Lower leg skin (tissue), 3 donors: ENCODE results near the gene CPT1A.

Experiments
- POLR2A ChIP-seq, 2 donors: fragments of 450-650 bp; IDR thresholded peaks; one replicate each; pipeline ENCODE4 v1.6.1; 2016 to 2017; ENCODE audit warnings: antibody characterized with exemption in 2 of 2, mild to moderate bottlenecking in 1 of 2, moderate library complexity in 1 of 2
- TF ChIP-seq, protein P1 (sequence below), 3 donors: fragments of 450-650 bp; IDR thresholded peaks; one replicate each; pipeline ENCODE4 v1.5.1; 2016; ENCODE audit warnings: antibody characterized with exemption in 3 of 3, mild to moderate bottlenecking in 3 of 3, moderate library complexity in 2 of 3

DNA sequence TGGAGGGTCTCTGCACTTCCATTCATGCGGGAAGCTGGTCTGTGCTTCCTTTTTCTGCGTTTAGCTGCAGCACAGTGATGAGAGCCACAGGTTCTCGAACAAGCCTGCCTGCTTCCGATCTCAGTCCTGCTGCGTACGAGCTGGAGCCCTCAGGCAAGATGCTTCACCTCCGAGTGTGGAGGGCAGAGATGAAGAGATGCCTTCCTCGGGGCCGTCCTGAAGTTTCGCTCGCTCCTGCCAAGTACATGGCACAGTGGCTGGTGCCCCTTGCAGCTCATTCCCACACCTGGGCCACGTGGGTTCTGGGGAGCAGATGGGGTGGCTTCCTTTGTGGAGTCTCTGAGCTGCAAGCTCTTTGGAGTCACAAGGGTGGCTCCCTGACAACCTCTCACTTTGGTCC lies 70.9 kb downstream of the CPT1A start:
- no peak for TF ChIP-seq POLR2A (IDR thresholded peaks at IDR 0.05)
- TF ChIP-seq, protein P1, sequence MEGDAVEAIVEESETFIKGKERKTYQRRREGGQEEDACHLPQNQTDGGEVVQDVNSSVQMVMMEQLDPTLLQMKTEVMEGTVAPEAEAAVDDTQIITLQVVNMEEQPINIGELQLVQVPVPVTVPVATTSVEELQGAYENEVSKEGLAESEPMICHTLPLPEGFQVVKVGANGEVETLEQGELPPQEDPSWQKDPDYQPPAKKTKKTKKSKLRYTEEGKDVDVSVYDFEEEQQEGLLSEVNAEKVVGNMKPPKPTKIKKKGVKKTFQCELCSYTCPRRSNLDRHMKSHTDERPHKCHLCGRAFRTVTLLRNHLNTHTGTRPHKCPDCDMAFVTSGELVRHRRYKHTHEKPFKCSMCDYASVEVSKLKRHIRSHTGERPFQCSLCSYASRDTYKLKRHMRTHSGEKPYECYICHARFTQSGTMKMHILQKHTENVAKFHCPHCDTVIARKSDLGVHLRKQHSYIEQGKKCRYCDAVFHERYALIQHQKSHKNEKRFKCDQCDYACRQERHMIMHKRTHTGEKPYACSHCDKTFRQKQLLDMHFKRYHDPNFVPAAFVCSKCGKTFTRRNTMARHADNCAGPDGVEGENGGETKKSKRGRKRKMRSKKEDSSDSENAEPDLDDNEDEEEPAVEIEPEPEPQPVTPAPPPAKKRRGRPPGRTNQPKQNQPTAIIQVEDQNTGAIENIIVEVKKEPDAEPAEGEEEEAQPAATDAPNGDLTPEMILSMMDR (IDR thresholded peaks at IDR 0.05): no peak
